G401 (cell line): ENCODE results near the gene LZTS3. TPM values are rescaled to one million over a fixed set of nuclear protein-coding genes. Genes with fewer than 3 reads are reported as not detected.
"Not testable (repeated sequence)": the region's sequence is repeated elsewhere in the genome, so short reads cannot be mapped to it uniquely, and the experiment has no call there.

Experiments used
- DNase-seq: peaks from one replicate; pipeline ENCODE4 v3.0.0-alpha.2; 2015; ENCODE audit warnings: low spot score
- in situ Hi-C: cut with HindIII; loops from 2 replicates; pipeline ENCODE4 v1.10.0; 2016; ENCODE audit warnings: low sequenced_read_pairs, mixed read lengths
- total RNA-seq: library from RNA; depleted of rRNA; stranded (reverse); fragments of >200 nt; shearing (Covaris generic); gene quantifications from 2 replicates; pipeline ENCODE4 v1.2.3, GENCODE V29; 2014; rRNA removed

The LZTS3 gene
- total RNA-seq, result 10.4 and 15.2 TPM in 2 replicates

DNA sequence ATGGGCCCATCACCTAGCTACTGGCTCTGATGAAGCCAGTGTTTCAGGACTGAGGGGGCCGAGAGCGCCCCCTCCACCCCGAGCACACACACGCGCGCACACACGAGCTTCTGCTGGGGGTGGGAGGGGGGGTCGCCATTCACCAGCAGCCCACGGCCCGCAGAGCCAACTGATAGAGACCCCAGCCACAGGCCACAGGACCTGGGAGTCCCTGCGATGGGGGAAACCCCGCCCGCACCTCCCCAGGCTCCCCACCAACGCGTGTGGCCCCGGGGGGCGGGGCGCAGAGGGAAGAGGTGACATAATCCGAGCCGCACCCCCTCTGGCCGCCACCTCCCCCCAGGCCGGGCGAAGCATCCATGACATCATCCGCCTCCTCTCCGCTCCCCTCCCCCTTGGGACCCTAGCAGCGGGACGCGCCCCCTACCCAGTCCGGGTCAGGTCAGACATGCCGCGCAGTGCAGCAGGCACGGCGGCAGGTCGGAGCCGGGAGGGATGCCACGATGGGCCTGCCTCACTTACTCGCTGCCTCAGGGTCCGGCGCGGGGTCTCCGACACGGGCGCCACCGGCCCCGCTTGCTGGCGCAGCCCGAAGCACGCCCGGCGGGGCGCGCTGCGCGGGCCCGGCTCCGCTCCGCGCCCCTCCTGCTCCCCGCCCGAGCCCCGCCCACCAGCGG lies at the start of gene LZTS3:
Gene LZTS3, minus strand, starts transcription at position 617 of the 677 bp plus-strand sequence. CDS start 6,386 bp downstream, outside the sequence.
- in situ Hi-C loops, result no loop called here
- DNase-seq, result peak; percentile 71

DNA sequence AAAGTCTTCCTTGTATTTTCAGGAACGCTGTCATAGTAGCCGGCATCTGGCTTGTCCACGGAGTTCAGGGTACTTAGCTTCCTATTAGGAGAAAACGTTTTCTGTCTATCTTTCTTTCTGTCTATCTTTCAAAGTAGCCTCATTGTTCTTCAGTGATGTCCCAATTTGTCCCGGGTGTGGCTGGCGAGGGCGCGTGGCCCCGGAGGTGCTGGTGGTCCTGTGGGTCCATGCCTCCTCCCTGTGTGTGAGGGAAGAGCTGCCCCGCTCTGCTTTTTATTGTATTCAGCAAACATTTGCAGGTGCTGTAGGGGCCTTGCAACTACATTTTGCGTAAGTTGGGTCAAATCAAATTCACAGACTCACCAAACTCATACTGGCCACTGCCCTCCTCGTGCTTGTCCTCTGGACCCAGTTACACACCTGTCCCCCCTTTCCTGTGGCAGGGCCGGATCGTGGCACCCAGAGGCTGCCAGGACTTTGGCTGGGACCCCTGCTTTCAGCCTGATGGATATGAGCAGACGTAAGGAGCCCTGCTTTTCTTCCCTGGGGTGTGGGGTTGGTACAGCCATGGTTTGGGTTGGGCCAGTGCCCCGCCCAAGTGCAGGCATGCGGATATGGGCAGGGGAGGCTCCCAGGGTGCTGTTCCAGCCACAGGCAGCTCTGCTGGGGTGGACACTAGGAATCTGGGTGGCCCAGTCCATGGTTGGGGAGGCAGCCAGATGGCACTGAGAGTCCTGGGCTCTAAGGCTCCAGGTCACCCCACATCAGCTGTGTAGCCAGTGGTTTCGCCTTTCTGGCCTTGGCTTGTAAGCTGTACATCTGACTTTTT lies 48.3 kb upstream of the LZTS3 start:
- in situ Hi-C loops, result no loop called here
- no peak for DNase-seq

- in situ Hi-C loops, result no loop called here
- peak; percentile 47 for DNase-seq
Measured at GRCh38 chr20:3218307-3218988, 45.1 kb upstream of the LZTS3 start.

DNA sequence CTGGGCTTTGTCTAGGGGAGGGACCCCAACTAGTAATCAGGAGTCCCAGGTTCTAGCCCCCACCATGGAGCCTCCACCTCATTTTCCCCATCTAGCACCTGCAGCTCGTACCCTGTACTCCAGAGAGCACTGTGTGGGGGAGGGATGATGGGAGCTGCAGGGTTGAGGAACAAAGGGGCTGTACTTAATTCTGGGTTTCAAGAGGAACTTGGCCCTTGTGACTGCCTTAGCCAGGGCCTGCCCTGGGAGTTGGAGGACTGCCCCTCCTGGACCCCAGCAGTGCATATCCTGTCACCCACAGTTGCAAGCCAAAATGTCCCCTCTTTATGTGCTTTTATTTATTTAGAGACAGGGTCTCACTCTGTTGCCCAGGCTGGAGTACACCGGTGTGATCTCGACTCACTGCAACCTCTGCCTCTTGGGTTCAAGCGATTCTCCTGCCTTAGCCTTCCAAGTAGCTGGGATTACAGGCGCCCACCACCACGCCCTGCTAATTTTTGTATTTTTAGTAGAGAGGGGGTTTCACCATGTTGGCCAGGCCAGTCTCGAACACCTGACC lies 42.1 kb upstream of the LZTS3 start:
- in situ Hi-C loops, DNase-seq: not testable (repeated sequence)

DNA sequence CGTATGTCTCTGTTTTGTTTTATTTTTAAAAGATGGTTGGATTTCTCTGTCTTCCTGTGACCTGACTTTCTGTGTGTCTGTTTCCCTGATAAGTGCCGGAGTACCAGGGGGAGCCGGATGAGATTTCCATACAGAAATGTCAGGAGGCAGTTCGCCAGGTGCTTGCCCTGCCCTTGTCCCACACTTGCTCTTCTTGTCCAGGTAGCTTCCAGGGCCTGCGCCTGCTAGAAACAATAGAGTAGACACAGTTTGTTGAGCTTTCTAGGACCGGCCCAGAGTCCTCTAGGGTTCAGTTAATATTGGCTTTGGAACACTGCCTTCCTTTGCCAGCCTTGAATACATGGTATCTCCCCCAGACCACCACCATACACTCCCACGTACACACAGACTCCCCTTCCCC lies 39.9 kb upstream of the LZTS3 start:
- in situ Hi-C loops, result no loop called here

GRCh38 chr20:3210346-3210745 lies 37.0 kb upstream of the LZTS3 start:
- in situ Hi-C loops, result no loop called here
- no peak for DNase-seq

More for the DNA sequence above, 39.9 kb upstream of the LZTS3 start:
- no peak for DNase-seq

- DNase-seq, result peak; percentile 15
- in situ Hi-C loops, result no loop called here
Measured at GRCh38 chr20:3209946-3210317, 36.6 kb upstream of the LZTS3 start.

GRCh38 chr20:3209257-3209945 lies 36.1 kb upstream of the LZTS3 start, which contains the start of gene ITPA:
TSS of gene ITPA (plus strand) at chr20:3209498. CDS start at chr20:3209552, 54 bp downstream.
- in situ Hi-C loops, result no loop called here
- peak; percentile 65 for DNase-seq

DNA sequence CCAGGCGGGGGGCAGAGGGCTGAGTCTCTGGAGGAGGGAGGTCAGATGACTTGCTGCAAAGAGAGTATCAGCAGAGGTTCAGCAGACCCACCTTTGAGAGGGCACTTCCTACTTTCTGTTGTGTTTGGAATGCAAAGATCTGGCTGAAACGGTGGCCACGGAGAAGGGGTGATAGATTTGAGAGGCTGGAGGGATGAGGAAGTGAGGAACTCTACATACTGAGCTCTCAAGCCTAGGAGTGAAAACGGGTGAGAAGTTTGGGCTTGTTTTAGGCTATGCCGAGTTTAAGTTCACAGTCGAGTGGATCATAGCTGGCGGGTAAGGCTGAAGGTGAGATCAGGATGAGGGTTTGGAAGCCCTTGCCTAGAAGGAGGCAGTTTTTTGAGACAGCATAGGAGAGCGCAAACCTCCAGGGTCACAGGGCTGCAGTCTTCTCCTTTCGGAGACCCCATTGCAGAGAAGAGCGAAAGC lies 35.5 kb upstream of the LZTS3 start:
- DNase-seq, result peak; percentile 38
- in situ Hi-C loops, result no loop called here

DNA sequence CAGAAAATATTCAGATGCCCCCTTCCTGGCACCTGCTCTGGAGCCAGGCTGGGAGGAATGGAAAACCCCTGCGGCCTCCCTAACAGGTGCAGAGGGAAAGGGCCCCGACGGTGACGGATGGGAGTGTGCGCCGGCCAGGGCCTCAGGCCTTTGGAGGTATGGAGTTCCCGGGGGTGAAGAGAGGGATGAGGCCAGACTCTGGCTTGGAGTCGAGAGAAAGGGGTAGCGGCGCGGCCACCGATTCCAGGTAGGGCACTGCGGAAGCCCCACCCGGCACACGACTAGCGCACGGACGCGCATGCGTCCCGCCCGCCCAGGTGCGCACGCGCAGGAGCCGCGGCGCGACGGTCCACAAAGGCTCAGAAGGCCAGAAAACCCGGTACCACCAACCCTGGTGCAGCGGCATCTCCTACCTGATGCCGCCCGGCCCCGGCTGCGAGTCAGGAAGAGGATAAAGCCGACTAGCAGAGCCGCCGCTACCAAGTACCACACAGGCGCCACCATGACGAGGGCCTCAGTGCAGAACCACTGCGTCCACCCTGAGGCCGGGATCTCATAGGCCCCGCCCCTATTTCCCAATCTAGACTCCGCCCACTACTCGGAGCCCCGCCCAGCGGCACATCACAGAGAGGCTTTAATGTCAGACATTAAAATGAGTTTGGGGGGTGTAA lies 30.9 kb upstream of the LZTS3 start, which contains the start of gene DDRGK1:
Gene DDRGK1, minus strand, starts transcription at position 559 of the 671 bp plus-strand sequence. Its CDS starts 55 bp downstream, at position 504.
- in situ Hi-C loops, result no loop called here

DNA sequence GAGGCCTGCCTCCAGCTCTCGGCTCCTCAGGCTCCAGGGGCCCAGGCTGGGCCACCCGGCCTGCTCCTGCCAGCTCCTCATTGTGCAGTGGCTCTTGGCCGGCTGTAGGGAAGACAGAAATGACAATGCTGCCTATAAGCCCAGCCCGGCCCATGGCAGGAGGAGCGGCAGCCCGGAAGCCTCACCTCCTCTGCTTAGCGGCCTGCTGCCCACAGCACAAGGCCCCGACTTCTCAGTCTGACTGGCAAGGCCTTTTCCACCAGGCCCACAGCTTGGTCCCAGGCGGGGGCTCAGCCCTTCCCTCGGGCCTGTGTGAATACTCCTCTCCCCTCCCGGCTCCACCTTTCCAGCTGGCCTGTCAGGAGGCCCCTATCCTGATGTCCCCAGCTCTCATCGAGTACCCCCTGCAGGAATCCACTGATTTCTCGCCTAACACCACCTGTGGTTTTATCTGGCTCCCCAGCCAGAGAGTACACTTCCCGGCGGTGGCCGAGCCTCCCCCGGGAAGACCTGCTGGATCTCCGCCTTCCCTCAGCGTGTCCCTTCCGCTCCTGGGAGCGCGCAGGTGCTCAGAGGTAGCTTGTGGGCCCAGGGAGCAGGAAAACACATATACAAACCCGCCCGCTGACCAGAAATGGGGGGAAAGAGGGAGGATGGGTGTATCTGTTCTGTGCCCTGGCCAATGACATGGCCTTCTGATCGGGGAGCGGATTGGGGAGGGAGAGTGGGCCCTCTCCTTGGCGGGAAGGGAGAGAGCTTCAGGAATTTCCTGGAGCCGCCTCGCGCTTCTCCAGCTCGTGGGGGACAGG lies 30.2 kb upstream of the LZTS3 start:
- in situ Hi-C loops, result no loop called here
- peak; percentile 62 for DNase-seq

More for the DNA sequence above, 30.9 kb upstream of the LZTS3 start, which contains the start of gene DDRGK1:
- peak; percentile 91 for DNase-seq

- in situ Hi-C loops, result no loop called here
- DNase-seq, result no peak
Measured at GRCh38 chr20:3202965-3203314, 29.6 kb upstream of the LZTS3 start.

DNA sequence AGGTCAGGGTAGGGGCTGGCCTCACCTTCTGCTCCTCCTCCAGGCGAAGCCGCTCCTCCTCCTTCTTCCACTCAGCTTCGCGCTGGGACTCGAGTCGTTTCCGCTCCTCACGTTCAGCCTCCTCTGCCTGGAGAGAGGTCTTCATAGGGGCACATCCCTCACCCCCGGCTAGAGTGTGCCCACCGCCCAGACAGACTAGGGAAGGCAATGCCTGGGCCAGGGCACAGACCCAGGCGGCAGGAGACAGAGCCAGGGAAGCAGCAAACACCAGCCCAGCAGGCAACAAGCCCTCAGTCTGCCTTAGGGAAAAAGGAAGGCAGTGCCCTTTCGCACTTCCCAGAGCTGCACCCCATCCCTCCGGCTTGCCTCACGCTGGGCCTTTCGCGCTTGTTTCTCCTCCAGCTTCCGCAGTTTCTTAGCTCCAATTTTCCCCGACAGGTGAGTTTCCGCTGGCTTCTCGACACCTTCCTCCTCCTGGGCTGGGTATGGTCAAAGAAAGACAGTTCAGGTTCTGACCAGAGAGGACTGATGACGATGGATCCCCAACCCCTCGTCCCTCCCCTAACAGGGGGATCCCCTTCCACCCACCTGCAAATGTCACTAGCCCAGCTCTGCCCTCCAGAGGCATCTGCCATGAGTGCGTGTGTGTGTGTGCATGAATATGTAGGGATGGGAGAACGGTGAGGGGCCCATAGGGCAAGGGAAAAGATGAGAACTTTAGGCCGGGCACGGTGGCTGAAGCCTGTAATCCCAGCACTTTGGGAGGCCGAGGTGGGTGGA lies 26.8 kb upstream of the LZTS3 start:
- no peak for DNase-seq
- in situ Hi-C loops, result no loop called here

DNA sequence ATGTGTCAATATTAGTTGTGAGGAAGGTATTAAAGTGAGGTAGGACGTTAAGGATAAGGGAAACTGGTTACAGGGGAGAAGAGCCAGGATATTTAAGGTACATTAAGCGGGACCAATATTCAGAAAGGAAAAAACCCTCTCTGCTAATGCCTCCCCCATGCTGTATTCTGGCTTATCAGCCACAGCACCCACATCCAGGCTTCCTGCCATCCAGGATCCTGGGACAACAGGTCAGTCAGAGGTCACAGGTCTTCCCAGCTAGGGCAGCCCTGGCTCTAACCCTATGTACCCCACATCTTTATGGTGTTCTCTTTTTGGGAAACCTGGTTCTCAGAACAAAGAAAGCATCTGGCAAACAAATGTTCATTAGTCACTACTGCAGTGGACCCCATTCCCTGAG lies 25.9 kb upstream of the LZTS3 start:
- in situ Hi-C loops, result no loop called here
- no peak for DNase-seq

DNA sequence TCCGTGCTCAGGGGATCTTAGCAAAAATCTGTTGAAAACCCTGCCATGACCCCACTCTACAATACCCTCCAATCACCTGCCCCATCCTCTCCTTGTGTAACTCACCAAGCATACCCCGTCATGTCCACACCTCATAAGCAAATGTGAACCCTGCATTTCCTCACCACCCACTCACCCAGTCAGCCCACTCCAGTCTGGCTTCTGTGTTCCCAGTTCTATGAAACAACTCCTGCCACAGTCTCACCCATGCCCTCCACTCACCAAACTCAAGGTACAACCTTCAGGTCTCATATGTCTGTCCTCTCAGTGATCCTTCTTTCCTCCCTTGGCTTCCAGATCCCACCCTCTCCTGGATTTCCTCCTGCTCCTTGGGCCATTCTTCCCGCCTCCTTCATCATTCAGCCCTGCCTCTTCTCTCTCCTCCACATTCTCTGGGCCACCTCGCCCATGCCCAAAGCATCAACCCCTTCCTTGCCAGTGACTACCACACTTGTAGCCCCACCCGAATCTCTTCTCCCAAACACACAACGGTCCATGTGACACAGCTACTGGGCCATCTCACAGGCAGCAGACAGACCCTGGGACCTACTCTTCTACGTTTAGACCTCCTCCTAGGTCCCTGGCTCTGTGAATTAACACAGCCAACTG lies 22.4 kb upstream of the LZTS3 start:
- in situ Hi-C loops, result no loop called here
- no peak for DNase-seq

GRCh38 chr20:3194617-3195280 lies 21.4 kb upstream of the LZTS3 start:
- in situ Hi-C loops, result no loop called here
- DNase-seq, result no peak
